Measurements from ENCODE around the gene ZNF318. TPM values are rescaled to one million over a fixed set of nuclear protein-coding genes. Genes with fewer than 3 reads are reported as not detected.
"Not testable (repeated sequence)": the region's sequence is repeated elsewhere in the genome, so short reads cannot be mapped to it uniquely, and the experiment has no call there.

The ZNF318 gene
- total and polyA plus RNA-seq, 2 donors (not counting 1 experiment from before 2014, with no cell fraction given) = 79.7 to 91.8 TPM

DNA sequence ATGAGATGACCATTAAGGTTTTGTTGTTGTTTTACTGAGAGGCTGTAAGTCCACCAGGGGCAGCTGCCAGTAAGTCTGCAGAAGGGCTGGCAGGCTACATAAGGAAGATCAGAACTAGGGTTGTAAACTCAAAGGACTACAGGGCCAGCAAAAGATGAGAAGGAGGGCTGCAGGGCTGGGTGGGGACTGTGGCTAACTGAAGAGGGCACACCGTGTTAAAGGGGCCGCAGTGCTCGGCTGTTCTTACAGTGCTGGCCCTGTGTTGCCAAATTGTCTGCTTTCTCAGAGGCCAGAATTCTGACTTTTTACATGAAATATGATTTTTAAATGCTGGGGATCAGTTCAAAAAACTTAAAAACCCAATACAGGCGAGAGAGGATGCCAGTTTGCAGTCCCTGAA, 25.5 kb upstream of the ZNF318 start:
- Histone ChIP-seq H3K27me3 (replicated peaks in 1 of 4; ENCODE audit: control extremely low read depth in 1 of 4, control insufficient read depth in 3 of 4, insufficient read depth in 4 of 4, low read length in 3 of 4) (peaks cover 0 to 12% (median 2%) of the 10 kb centered on the region in 4 experiments), H3K4me2 (replicated peaks; ENCODE audit: low read depth, low read length, poor library complexity, severe bottlenecking) (no peak overlapping the region), H3K9ac (ENCODE audit: low read length) (no peak overlapping the region), H3K79me2 (ENCODE audit: control insufficient read depth, insufficient read depth, low read length) (no peaks in the 10 kb centered on the region), H3K4me1 (ENCODE audit: control insufficient read depth in 2 of 2, insufficient read depth in 2 of 2, low read length in 2 of 2) (peaks cover 28 to 30% of the 10 kb centered on the region in 2 donors), H2AFZ (ENCODE audit: insufficient read depth, low read depth, low read length, poor library complexity, severe bottlenecking) (no peak overlapping the region), H3K36me3 (replicated peaks in 1 of 2; ENCODE audit: control extremely low read depth in 1 of 2, control insufficient read depth in 1 of 2, extremely low read depth in 1 of 2, insufficient read depth in 2 of 2, low read length in 1 of 2) (no peaks in the 10 kb centered on the region), H3K27ac (ENCODE audit: low read length in 2 of 2) (no peak overlapping the region), H3K9me3 (ENCODE audit: control extremely low read depth in 1 of 3, control insufficient read depth in 2 of 3, insufficient read depth in 1 of 3, low read length in 2 of 3) (no peaks in the 10 kb centered on the region), H4K20me1 (ENCODE audit: control insufficient read depth, insufficient read depth, low read length, poor library complexity, severe bottlenecking) (no peaks in the 10 kb centered on the region), H3K4me3 (ENCODE audit: control extremely low read depth in 1 of 5, extremely low read depth in 1 of 5, insufficient read depth in 1 of 5, low read depth in 2 of 5, low read length in 4 of 5) (no peak overlapping the region)
- no peak for ATAC-seq (ENCODE audit: low read depth)
- CTCF ChIA-PET = interaction anchor here (0.8 to 5.9 kb wide), 8 partner anchors 9 to 87 kb away, joined by 3 to 34 read pairs (median 4); partner anchors contain the start of gene CRIP3
- no peak for TF ChIP-seq EZH2 (IDR thresholded peaks at IDR 0.05; ENCODE audit: borderline replicate concordance, insufficient read depth, low read depth, low read length, poor library complexity, severe bottlenecking)
- no peak for TF ChIP-seq CTCF (IDR thresholded peaks at IDR 0.05)
- H3K9me3 Mint-ChIP-seq (ENCODE audit: insufficient read depth) = no peaks in the 10 kb centered on the region
- intact Hi-C loops (cut with micrococcal nuclease) = no loop called here
- 100% methylated on average over 4 of the region's 4 CpGs for WGBS (ENCODE audit: insufficient coverage)
- peaks cover 12% of the 10 kb centered on the region for H3K27me3 Mint-ChIP-seq
- no peak for DNase-seq
- H3K4me3 Mint-ChIP-seq = no peak overlapping the region
- no peak overlapping the region for H3K27ac Mint-ChIP-seq
- peaks cover 34% of the 10 kb centered on the region for H3K4me1 Mint-ChIP-seq
- POLR2A ChIA-PET = interaction anchor here (0.7 kb wide), 2 partner anchors 60 to 81 kb away, joined by 5 to 7 read pairs; partner anchors contain the start of gene DLK2

DNA sequence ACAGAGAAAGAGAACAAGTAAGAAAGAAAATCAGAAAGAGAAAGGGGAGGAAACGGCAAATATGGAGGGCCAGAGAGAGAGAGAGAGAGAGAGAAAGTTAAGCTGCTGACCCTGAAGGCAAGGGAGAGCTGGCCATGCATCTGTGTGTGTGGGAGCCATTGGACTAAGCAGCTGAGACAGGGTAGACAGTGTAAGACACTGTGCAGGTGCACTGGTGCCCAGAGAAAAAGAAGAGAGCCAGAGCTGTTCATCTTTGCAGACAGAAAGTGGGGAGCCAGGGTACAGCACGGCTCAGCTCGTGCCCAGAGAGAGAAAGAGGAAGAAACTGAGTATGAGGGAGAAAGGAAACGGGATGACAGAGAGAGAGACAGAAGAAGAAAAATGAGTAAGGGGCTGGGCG, 24.2 kb upstream of the ZNF318 start:
- Histone ChIP-seq H3K4me3 (ENCODE audit: control extremely low read depth in 1 of 5, extremely low read depth in 1 of 5, insufficient read depth in 1 of 5, low read depth in 2 of 5, low read length in 4 of 5) (peak overlapping the region in 4 of 5 experiments; percentile 25 to 59 (median 37)), H4K20me1 (ENCODE audit: control insufficient read depth, insufficient read depth, low read length, poor library complexity, severe bottlenecking) (no peaks in the 10 kb centered on the region), H3K4me2 (replicated peaks; ENCODE audit: low read depth, low read length, poor library complexity, severe bottlenecking) (peak overlapping the region; percentile 79), H3K27ac (ENCODE audit: low read length in 2 of 2) (no peak overlapping the region), H3K36me3 (replicated peaks in 1 of 2; ENCODE audit: control extremely low read depth in 1 of 2, control insufficient read depth in 1 of 2, extremely low read depth in 1 of 2, insufficient read depth in 2 of 2, low read length in 1 of 2) (no peaks in the 10 kb centered on the region), H3K9me3 (ENCODE audit: control extremely low read depth in 1 of 3, control insufficient read depth in 2 of 3, insufficient read depth in 1 of 3, low read length in 2 of 3) (no peaks in the 10 kb centered on the region), H3K27me3 (replicated peaks in 1 of 4; ENCODE audit: control extremely low read depth in 1 of 4, control insufficient read depth in 3 of 4, insufficient read depth in 4 of 4, low read length in 3 of 4) (peaks cover 0 to 13% (median 7%) of the 10 kb centered on the region in 4 experiments), H2AFZ (ENCODE audit: insufficient read depth, low read depth, low read length, poor library complexity, severe bottlenecking) (peak overlapping the region; percentile 73), H3K79me2 (ENCODE audit: control insufficient read depth, insufficient read depth, low read length) (no peaks in the 10 kb centered on the region), H3K9ac (ENCODE audit: low read length) (peak overlapping the region; percentile 49), H3K4me1 (ENCODE audit: control insufficient read depth in 2 of 2, insufficient read depth in 2 of 2, low read length in 2 of 2) (peaks cover 28 to 30% of the 10 kb centered on the region in 2 donors)
- POLR2A ChIA-PET = no interaction called here
- peaks cover 16% of the 10 kb centered on the region for H3K27me3 Mint-ChIP-seq
- peak overlapping the region; percentile 8 for H3K27ac Mint-ChIP-seq
- intact Hi-C loops (cut with micrococcal nuclease) = no loop called here
- ATAC-seq (ENCODE audit: low read depth) = peak; percentile 57
- peak; percentile 60 for DNase-seq
- H3K4me3 Mint-ChIP-seq = peak overlapping the region; percentile 76
- TF ChIP-seq CTCF (IDR thresholded peaks at IDR 0.05) (no peak), EZH2 (IDR thresholded peaks at IDR 0.05; ENCODE audit: borderline replicate concordance, insufficient read depth, low read depth, low read length, poor library complexity, severe bottlenecking) (no peak)
- H3K4me1 Mint-ChIP-seq = peaks cover 34% of the 10 kb centered on the region
- H3K9me3 Mint-ChIP-seq (ENCODE audit: insufficient read depth) = no peaks in the 10 kb centered on the region
- 0% methylated on average over 4 of the region's 5 CpGs for WGBS (ENCODE audit: insufficient coverage)
- CTCF ChIA-PET = interaction anchor here (0.6 to 5.9 kb wide), 5 partner anchors 9 to 166 kb away, joined by 3 to 34 read pairs (median 4); partner anchors contain the start of gene CRIP3

DNA sequence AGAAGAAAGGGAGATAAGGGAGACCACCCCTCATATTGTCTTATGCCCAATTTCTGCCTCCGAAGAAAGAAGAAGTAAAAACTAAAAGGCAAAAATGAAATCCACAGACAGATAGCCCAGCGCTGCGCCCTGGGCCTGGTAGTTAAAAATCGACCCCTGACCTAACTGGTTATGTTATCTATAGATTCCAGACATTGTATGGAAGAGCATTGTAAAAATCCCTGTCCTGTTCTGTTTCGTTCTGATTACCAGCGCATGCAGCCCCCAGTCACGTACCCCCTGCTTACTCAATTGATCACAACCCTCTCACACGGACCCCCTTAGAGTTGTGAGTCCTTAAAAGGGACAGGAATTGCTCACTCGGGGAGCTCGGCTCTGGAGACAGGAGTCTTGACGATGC, 23.7 kb upstream of the ZNF318 start:
- intact Hi-C loops (cut with micrococcal nuclease); ATAC-seq (ENCODE audit: low read depth): not testable (repeated sequence)
- H3K4me3 Mint-ChIP-seq = peak overlapping the region; percentile 76

More for the DNA sequence above, 23.7 kb upstream of the ZNF318 start:
- Histone ChIP-seq H3K9ac (ENCODE audit: low read length) (peak overlapping the region; percentile 49), H2AFZ (ENCODE audit: insufficient read depth, low read depth, low read length, poor library complexity, severe bottlenecking) (peak overlapping the region; percentile 73), H3K27me3 (replicated peaks in 1 of 4; ENCODE audit: control extremely low read depth in 1 of 4, control insufficient read depth in 3 of 4, insufficient read depth in 4 of 4, low read length in 3 of 4) (peaks cover 0 to 13% (median 7%) of the 10 kb centered on the region in 4 experiments), H3K4me1 (ENCODE audit: control insufficient read depth in 2 of 2, insufficient read depth in 2 of 2, low read length in 2 of 2) (peaks cover 28 to 30% of the 10 kb centered on the region in 2 donors), H3K4me2 (replicated peaks; ENCODE audit: low read depth, low read length, poor library complexity, severe bottlenecking) (peak overlapping the region; percentile 79), H3K4me3 (ENCODE audit: control extremely low read depth in 1 of 5, extremely low read depth in 1 of 5, insufficient read depth in 1 of 5, low read depth in 2 of 5, low read length in 4 of 5) (peak overlapping the region in 4 of 5 experiments; percentile 25 to 59 (median 37))
- H3K27ac Mint-ChIP-seq; H3K9me3 Mint-ChIP-seq (ENCODE audit: insufficient read depth); POLR2A ChIA-PET; H3K36me3 ChIP-seq (replicated peaks in 1 of 2; ENCODE audit: control extremely low read depth in 1 of 2, control insufficient read depth in 1 of 2, extremely low read depth in 1 of 2, insufficient read depth in 2 of 2, low read length in 1 of 2); DNase-seq; H4K20me1 ChIP-seq (ENCODE audit: control insufficient read depth, insufficient read depth, low read length, poor library complexity, severe bottlenecking); H3K79me2 ChIP-seq (ENCODE audit: control insufficient read depth, insufficient read depth, low read length); H3K9me3 ChIP-seq (ENCODE audit: control extremely low read depth in 1 of 3, control insufficient read depth in 2 of 3, insufficient read depth in 1 of 3, low read length in 2 of 3); H3K27ac ChIP-seq (ENCODE audit: low read length in 2 of 2): not testable (repeated sequence)
- H3K27me3 Mint-ChIP-seq = peaks cover 16% of the 10 kb centered on the region
- CTCF ChIA-PET = interaction anchor here (0.5 to 5.9 kb wide), 6 partner anchors 9 to 166 kb away, joined by 3 to 34 read pairs (median 4); partner anchors contain the start of gene CRIP3
- WGBS (ENCODE audit: insufficient coverage) = 46% methylated on average over 5 of the region's 11 CpGs
- H3K4me1 Mint-ChIP-seq = peaks cover 34% of the 10 kb centered on the region

All from B cell (primary cell).